Liver (tissue), 9 donors: ENCODE measurements around the gene LCN2. TPM values are rescaled to one million over a fixed set of nuclear protein-coding genes. Genes with fewer than 3 reads are reported as not detected.

ENCODE experiments used
- DNase-seq: peaks from one replicate; pipeline ENCODE4 v3.0.0-alpha.2; 2017; ENCODE audit warnings: low spot score
- H3K27ac ChIP-seq, 2 donors: one replicate each; pipeline ENCODE4 v1.7.0; 2013; ENCODE audit warnings: inconsistent platforms in 2 of 2, low read length in 2 of 2, control low read depth in 1 of 2, low read depth in 1 of 2, mild to moderate bottlenecking in 1 of 2
- H3K27me3 ChIP-seq, 4 donors: one replicate each; pipeline versions ENCODE4 v1.6.1 to v1.7.0; 2013; ENCODE audit warnings: low read length in 3 of 4, inconsistent platforms in 1 of 4, mild to moderate bottlenecking in 1 of 4, moderate library complexity in 1 of 4; ENCODE audit not compliant: control insufficient read depth in 4 of 4, insufficient read depth in 4 of 4
- H3K36me3 ChIP-seq, 4 donors: one replicate each; pipeline versions ENCODE4 v1.6.1 to v1.7.0; 2013; ENCODE audit warnings: low read length in 3 of 4, mild to moderate bottlenecking in 3 of 4, low read depth in 1 of 4, moderate library complexity in 1 of 4; ENCODE audit not compliant: control insufficient read depth in 4 of 4, insufficient read depth in 3 of 4
- H3K4me1 ChIP-seq, 4 donors: one replicate each; pipeline versions ENCODE4 v1.6.1 to v1.7.0; 2013; ENCODE audit warnings: low read length in 3 of 4, mild to moderate bottlenecking in 3 of 4, moderate library complexity in 1 of 4; ENCODE audit not compliant: control insufficient read depth in 4 of 4, insufficient read depth in 4 of 4
- H3K4me3 ChIP-seq, 3 donors: one replicate each; pipeline versions ENCODE4 v1.6.1 to v1.7.0; 2013; ENCODE audit warnings: low read length in 3 of 3, control low read depth in 1 of 3, low read depth in 1 of 3, mild to moderate bottlenecking in 1 of 3
- H3K9ac ChIP-seq, 2 donors: one replicate each; pipeline ENCODE4 v1.7.0; 2013; ENCODE audit warnings: low read length in 2 of 2, mild to moderate bottlenecking in 2 of 2, moderate library complexity in 2 of 2, control low read depth in 1 of 2, low read depth in 1 of 2
- H3K9me3 ChIP-seq, 4 donors: one replicate each; pipeline versions ENCODE4 v1.6.1 to v1.7.0; 2013; ENCODE audit warnings: low read length in 3 of 4; ENCODE audit not compliant: control insufficient read depth in 4 of 4
- FOXA1 ChIP-seq: IDR thresholded peaks from 2 replicates; pipeline ENCODE4 v1.6.1; 2016; ENCODE audit warnings: antibody characterized with exemption
- FOXA2 ChIP-seq: IDR thresholded peaks from 2 replicates; pipeline ENCODE4 v1.6.1; 2016; ENCODE audit warnings: antibody characterized with exemption
- GABPA ChIP-seq, 2 donors: IDR thresholded peaks in 1 of 2; conservative IDR thresholded peaks in 1 of 2; 2 replicates each; pipeline ENCODE4 v1.6.1; 2016; ENCODE audit warnings: antibody characterized with exemption in 2 of 2, mild to moderate bottlenecking in 1 of 2, moderate library complexity in 1 of 2
- HNF4A ChIP-seq, 2 donors: conservative IDR thresholded peaks; 2 replicates each; pipeline ENCODE4 v1.6.1; 2016; ENCODE audit warnings: antibody characterized with exemption in 2 of 2, mild to moderate bottlenecking in 2 of 2
- HNF4G ChIP-seq: IDR thresholded peaks from 2 replicates; pipeline ENCODE4 v1.6.1; 2016; ENCODE audit warnings: antibody characterized with exemption
- JUND ChIP-seq, 2 donors: IDR thresholded peaks; 2 replicates each; pipeline ENCODE4 v1.6.1; 2016; ENCODE audit warnings: antibody characterized with exemption in 2 of 2
- RAD21 ChIP-seq, 2 donors: IDR thresholded peaks; 2 replicates each; pipeline ENCODE4 v1.6.1; 2016; ENCODE audit warnings: antibody characterized with exemption in 2 of 2, mild to moderate bottlenecking in 2 of 2
- RXRA ChIP-seq, 2 donors: IDR thresholded peaks; 2 replicates each; pipeline ENCODE4 v1.6.1; 2017 to 2018; ENCODE audit warnings: antibody characterized with exemption in 2 of 2, mild to moderate bottlenecking in 1 of 2
- SP1 ChIP-seq: IDR thresholded peaks from 2 replicates; pipeline ENCODE4 v1.6.1; 2018; ENCODE audit warnings: antibody characterized with exemption, mild to moderate bottlenecking
- TAF1 ChIP-seq: conservative IDR thresholded peaks from 2 replicates; pipeline ENCODE4 v1.6.1; 2016; ENCODE audit warnings: antibody characterized with exemption, mild to moderate bottlenecking
- YY1 ChIP-seq: IDR thresholded peaks from 2 replicates; pipeline ENCODE4 v1.6.1; 2016; ENCODE audit warnings: antibody characterized with exemption, mild to moderate bottlenecking
- WGBS: extraction: QIAGEN DNeasy Blood & Tissue Kit; methylation state at CpG from one replicate; pipeline ENCODE4 v1.1.7; 2013; 5-methylcytosine and 5-hydroxymethylcytosine counted together
- polyA plus RNA-seq, 2 donors: library from polyadenylated mRNA; stranded (reverse) in 1 of 2; unstranded in 1 of 2; fragments of 200-250 nt in 1 of 2; fragments of >200 nt in 1 of 2; fragmentation: Nextera tagmentation in 1 of 2; extraction: Ambion mirVana in 1 of 2; gene quantifications; one replicate each; pipeline versions ENCODE4 v1.2.1 to v1.2.3, GENCODE V29; 2013 to 2015
- total RNA-seq, 2 donors: library from RNA; depleted of rRNA; stranded (reverse); fragments of >200 nt; gene quantifications; one replicate each; pipeline ENCODE4 v1.2.3, GENCODE V29; 2014
- TF ChIP-seq, protein P1 (sequence below): fragments of 150-350 bp; IDR thresholded peaks from 2 replicates; pipeline ENCODE4 v1.5.1; 2017; ENCODE audit warnings: improper control_type of control experiment, low read depth, low read length; ENCODE audit not compliant: missing input control
- TF ChIP-seq, protein P2 (sequence below): IDR thresholded peaks from 2 replicates; pipeline ENCODE4 v1.6.1; 2016; ENCODE audit warnings: antibody characterized with exemption, mild to moderate bottlenecking
- TF ChIP-seq, protein P3 (sequence below): IDR thresholded peaks from 2 replicates; pipeline ENCODE4 v1.6.1; 2016; ENCODE audit warnings: antibody characterized with exemption
- donor health status: healthy.
- donor health status: healthy.
- donor health status: healthy.
- donor health status: healthy.
- donor health status: healthy.

The LCN2 gene
- total and polyA plus RNA-seq, 4 donors, result 7.0 to 64.5 (median 10.4) TPM

- no peaks in the 10 kb centered on the region for H3K9me3 ChIP-seq
- 93% methylated on average over 18 of the region's 18 CpGs for WGBS
Measured at GRCh38 chr9:128136816-128137793, 12.1 kb upstream of the LCN2 start.

GRCh38 chr9:128138001-128138400, 11.3 kb upstream of the LCN2 start:
- DNase-seq, result no peak
- Histone ChIP-seq H3K9ac (no peak overlapping the region), H3K4me1 (no peaks in the 10 kb centered on the region), H3K4me3 (no peak overlapping the region), H3K9me3 (no peaks in the 10 kb centered on the region), H3K27ac (no peak overlapping the region), H3K36me3 (no peaks in the 10 kb centered on the region), H3K27me3 (no peaks in the 10 kb centered on the region)
- no peak for TF ChIP-seq YY1
- 80% methylated on average over 3 of the region's 3 CpGs for WGBS

More at GRCh38 chr9:128136816-128137793, 12.1 kb upstream of the LCN2 start:
- Histone ChIP-seq H3K9ac (no peak overlapping the region), H3K4me3 (no peak overlapping the region), H3K27ac (no peak overlapping the region), H3K4me1 (no peaks in the 10 kb centered on the region), H3K27me3 (no peaks in the 10 kb centered on the region), H3K36me3 (no peaks in the 10 kb centered on the region)
- no peak for DNase-seq
- TF ChIP-seq, protein P1, sequence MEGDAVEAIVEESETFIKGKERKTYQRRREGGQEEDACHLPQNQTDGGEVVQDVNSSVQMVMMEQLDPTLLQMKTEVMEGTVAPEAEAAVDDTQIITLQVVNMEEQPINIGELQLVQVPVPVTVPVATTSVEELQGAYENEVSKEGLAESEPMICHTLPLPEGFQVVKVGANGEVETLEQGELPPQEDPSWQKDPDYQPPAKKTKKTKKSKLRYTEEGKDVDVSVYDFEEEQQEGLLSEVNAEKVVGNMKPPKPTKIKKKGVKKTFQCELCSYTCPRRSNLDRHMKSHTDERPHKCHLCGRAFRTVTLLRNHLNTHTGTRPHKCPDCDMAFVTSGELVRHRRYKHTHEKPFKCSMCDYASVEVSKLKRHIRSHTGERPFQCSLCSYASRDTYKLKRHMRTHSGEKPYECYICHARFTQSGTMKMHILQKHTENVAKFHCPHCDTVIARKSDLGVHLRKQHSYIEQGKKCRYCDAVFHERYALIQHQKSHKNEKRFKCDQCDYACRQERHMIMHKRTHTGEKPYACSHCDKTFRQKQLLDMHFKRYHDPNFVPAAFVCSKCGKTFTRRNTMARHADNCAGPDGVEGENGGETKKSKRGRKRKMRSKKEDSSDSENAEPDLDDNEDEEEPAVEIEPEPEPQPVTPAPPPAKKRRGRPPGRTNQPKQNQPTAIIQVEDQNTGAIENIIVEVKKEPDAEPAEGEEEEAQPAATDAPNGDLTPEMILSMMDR, result no peak
- TF ChIP-seq HNF4G (no peak), SP1 (no peak)

GRCh38 chr9:128139621-128140020, 9.6 kb upstream of the LCN2 start:
- no peak for TF ChIP-seq TAF1
- no peak for TF ChIP-seq JUND (IDR thresholded peaks at IDR 0.05)
- no peak for TF ChIP-seq HNF4G
- TF ChIP-seq GABPA (IDR thresholded peaks at IDR 0.05 in 1 of 2, conservative IDR thresholded peaks at IDR 0.05 in 1 of 2), result no peak
- TF ChIP-seq SP1, result no peak
- no peak for TF ChIP-seq HNF4A (conservative IDR thresholded peaks at IDR 0.05)
- TF ChIP-seq, protein P1, result no peak
- TF ChIP-seq FOXA2, result no peak
- TF ChIP-seq RXRA (IDR thresholded peaks at IDR 0.05), result no peak
- no peak for TF ChIP-seq RAD21 (IDR thresholded peaks at IDR 0.05)
- TF ChIP-seq, protein P2, sequence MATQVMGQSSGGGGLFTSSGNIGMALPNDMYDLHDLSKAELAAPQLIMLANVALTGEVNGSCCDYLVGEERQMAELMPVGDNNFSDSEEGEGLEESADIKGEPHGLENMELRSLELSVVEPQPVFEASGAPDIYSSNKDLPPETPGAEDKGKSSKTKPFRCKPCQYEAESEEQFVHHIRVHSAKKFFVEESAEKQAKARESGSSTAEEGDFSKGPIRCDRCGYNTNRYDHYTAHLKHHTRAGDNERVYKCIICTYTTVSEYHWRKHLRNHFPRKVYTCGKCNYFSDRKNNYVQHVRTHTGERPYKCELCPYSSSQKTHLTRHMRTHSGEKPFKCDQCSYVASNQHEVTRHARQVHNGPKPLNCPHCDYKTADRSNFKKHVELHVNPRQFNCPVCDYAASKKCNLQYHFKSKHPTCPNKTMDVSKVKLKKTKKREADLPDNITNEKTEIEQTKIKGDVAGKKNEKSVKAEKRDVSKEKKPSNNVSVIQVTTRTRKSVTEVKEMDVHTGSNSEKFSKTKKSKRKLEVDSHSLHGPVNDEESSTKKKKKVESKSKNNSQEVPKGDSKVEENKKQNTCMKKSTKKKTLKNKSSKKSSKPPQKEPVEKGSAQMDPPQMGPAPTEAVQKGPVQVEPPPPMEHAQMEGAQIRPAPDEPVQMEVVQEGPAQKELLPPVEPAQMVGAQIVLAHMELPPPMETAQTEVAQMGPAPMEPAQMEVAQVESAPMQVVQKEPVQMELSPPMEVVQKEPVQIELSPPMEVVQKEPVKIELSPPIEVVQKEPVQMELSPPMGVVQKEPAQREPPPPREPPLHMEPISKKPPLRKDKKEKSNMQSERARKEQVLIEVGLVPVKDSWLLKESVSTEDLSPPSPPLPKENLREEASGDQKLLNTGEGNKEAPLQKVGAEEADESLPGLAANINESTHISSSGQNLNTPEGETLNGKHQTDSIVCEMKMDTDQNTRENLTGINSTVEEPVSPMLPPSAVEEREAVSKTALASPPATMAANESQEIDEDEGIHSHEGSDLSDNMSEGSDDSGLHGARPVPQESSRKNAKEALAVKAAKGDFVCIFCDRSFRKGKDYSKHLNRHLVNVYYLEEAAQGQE, result no peak
- no peak for TF ChIP-seq FOXA1
- TF ChIP-seq, protein P3, sequence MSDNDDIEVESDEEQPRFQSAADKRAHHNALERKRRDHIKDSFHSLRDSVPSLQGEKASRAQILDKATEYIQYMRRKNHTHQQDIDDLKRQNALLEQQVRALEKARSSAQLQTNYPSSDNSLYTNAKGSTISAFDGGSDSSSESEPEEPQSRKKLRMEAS, result no peak
- Histone ChIP-seq H3K36me3 (no peaks in the 10 kb centered on the region), H3K4me3 (no peak overlapping the region), H3K9ac (no peak overlapping the region), H3K4me1 (no peaks in the 10 kb centered on the region), H3K27ac (no peak overlapping the region), H3K9me3 (no peaks in the 10 kb centered on the region), H3K27me3 (no peaks in the 10 kb centered on the region)
- WGBS, result 85% methylated on average over 8 of the region's 16 CpGs
- no peak for DNase-seq
